Caco-2 (cell line): ENCODE results near the gene PNPLA1. TPM values are rescaled to one million over a fixed set of nuclear protein-coding genes. Genes with fewer than 3 reads are reported as not detected.

Source experiments
- BruUV-seq: library from RNA; stranded (reverse); fragments of 400-500 nt; replicated peaks from 2 replicates; lab custom pipeline; 2021; lab: Mats Ljungman, UMichigan
- CTCF ChIA-PET: fragments of 300-600 bp; sonication (Branson Sonifier 250); formaldehyde crosslinking; loops from one replicate; lab custom pipeline; 2022; ENCODE audit warnings: antibody characterized with exemption; lab: Charles Lee
- POLR2A ChIA-PET: fragments of 300-600 bp; sonication (Branson Sonifier 250); formaldehyde crosslinking; loops from one replicate; lab custom pipeline; 2022; ENCODE audit warnings: antibody characterized with exemption; lab: Charles Lee
- DNase-seq, 2 experiments: peaks; one replicate each; pipeline versions ENCODE4 v3.0.0 to v3.0.0-alpha.2; 2020 to 2022
- H3K27me3 ChIP-seq: replicated peaks from 2 replicates; pipeline ENCODE4 v1.6.0; 2011; ENCODE audit warnings: low read length; ENCODE audit not compliant: control insufficient read depth, insufficient read depth
- H3K36me3 ChIP-seq: 2 replicates; pipeline ENCODE4 v1.5.1; 2011; ENCODE audit warnings: low read length; ENCODE audit not compliant: control insufficient read depth, insufficient read depth
- H3K4me1 ChIP-seq: fragments of 250-450 bp; sonication (Bioruptor Pico); 2 replicates; pipeline ENCODE4 v1.5.1; 2020; ENCODE audit warnings: mild to moderate bottlenecking
- H3K4me3 ChIP-seq: 2 replicates; pipeline ENCODE4 v1.5.1; 2011; ENCODE audit warnings: low read depth, mild to moderate bottlenecking, control low read depth, low read length
- H3K9me3 ChIP-seq: fragments of 250-450 bp; sonication (Bioruptor Pico); 2 replicates; pipeline ENCODE4 v1.5.1; 2020; ENCODE audit warnings: mild to moderate bottlenecking, moderate library complexity
- H3K27ac Mint-ChIP-seq: one replicate; pipeline ENCODE4 v1.8.0; 2022; ENCODE audit warnings: mixed read lengths; ENCODE audit not compliant: unreplicated experiment
- H3K27me3 Mint-ChIP-seq: one replicate; pipeline ENCODE4 v1.8.0; 2022; ENCODE audit warnings: mixed read lengths; ENCODE audit not compliant: insufficient read depth, unreplicated experiment
- H3K36me3 Mint-ChIP-seq: one replicate; pipeline ENCODE4 v1.8.0; 2022; ENCODE audit warnings: mild to moderate bottlenecking, mixed read lengths; ENCODE audit not compliant: insufficient read depth, unreplicated experiment
- H3K4me1 Mint-ChIP-seq: one replicate; pipeline ENCODE4 v1.8.0; 2022; ENCODE audit warnings: low read depth, mixed read lengths; ENCODE audit not compliant: unreplicated experiment
- H3K4me3 Mint-ChIP-seq: one replicate; pipeline ENCODE4 v1.8.0; 2022; ENCODE audit warnings: mild to moderate bottlenecking, moderate library complexity, mixed read lengths; ENCODE audit not compliant: unreplicated experiment
- H3K9me3 Mint-ChIP-seq: one replicate; pipeline ENCODE4 v1.8.0; 2022; ENCODE audit warnings: mixed read lengths; ENCODE audit not compliant: unreplicated experiment
- CTCF ChIP-seq, 2 experiments: fragments of 200-600 bp in 1 of 2; IDR thresholded peaks; 1 replicate in 1 of 2; 2 replicates in 1 of 2; pipeline versions ENCODE4 v1.5.1 to v1.8.0; 2011 to 2022; ENCODE audit warnings: antibody characterized with exemption in 1 of 2, control low read depth in 1 of 2, inconsistent platforms in 1 of 2, low read depth in 1 of 2, low read length in 1 of 2, mild to moderate bottlenecking in 1 of 2, moderate library complexity in 1 of 2; ENCODE audit not compliant: insufficient read depth in 1 of 2, severe bottlenecking in 1 of 2, unreplicated experiment in 1 of 2
- intact Hi-C: fragments of 100-400 bp; cut with micrococcal nuclease; formaldehyde crosslinking; loops from one replicate; pipeline ENCODE4 v1.10.0; 2022; ENCODE audit not compliant: unreplicated experiment
- total RNA-seq: library from RNA; stranded (reverse); gene quantifications from 2 replicates; pipeline ENCODE4 v1.2.3, GENCODE V29; 2022

Gene PNPLA1
- total RNA-seq, 1 experiment from 2014 or later: 0.25 TPM

GRCh38 chr6:36267731-36268477 lies 2.0 kb upstream of the PNPLA1 start:
- DNase-seq: no peak
- Histone ChIP-seq H3K4me3 (no peak overlapping the region), H3K9me3 (no peaks in the 10 kb centered on the region), H3K36me3 (no peaks in the 10 kb centered on the region), H3K27me3 (no peaks in the 10 kb centered on the region), H3K4me1 (peaks cover 3% of the 10 kb centered on the region; the same call in 1 of the 2 replicates)
- no TSS peak for BruUV-seq
- Mint-ChIP-seq H3K4me1 (peaks cover 10% of the 10 kb centered on the region), H3K27ac (no peak overlapping the region), H3K4me3 (no peak overlapping the region), H3K27me3 (peaks cover 4% of the 10 kb centered on the region), H3K9me3 (no peaks in the 10 kb centered on the region), H3K36me3 (no peaks in the 10 kb centered on the region)
- ChIA-PET CTCF (no interaction called here), POLR2A (no interaction called here)
- intact Hi-C loops: no loop called here
- TF ChIP-seq CTCF (IDR thresholded peaks at IDR 0.05; ENCODE audit: insufficient read depth in 1 of 2, low read depth in 1 of 2, low read length in 1 of 2, severe bottlenecking in 1 of 2, unreplicated experiment in 1 of 2): no peak

GRCh38 chr6:36268478-36269275 lies 1.2 kb upstream of the PNPLA1 start:
- no TSS peak for BruUV-seq
- no peak for TF ChIP-seq CTCF (IDR thresholded peaks at IDR 0.05; ENCODE audit: insufficient read depth in 1 of 2, low read depth in 1 of 2, low read length in 1 of 2, severe bottlenecking in 1 of 2, unreplicated experiment in 1 of 2)
- Mint-ChIP-seq H3K9me3 (no peaks in the 10 kb centered on the region), H3K27me3 (peaks cover 4% of the 10 kb centered on the region), H3K36me3 (no peaks in the 10 kb centered on the region), H3K4me1 (peaks cover 10% of the 10 kb centered on the region), H3K27ac (peak overlapping the region; percentile 71), H3K4me3 (no peak overlapping the region)
- peaks cover 3% of the 10 kb centered on the region; the same call in 1 of the 2 replicates for H3K4me1 ChIP-seq
- H3K36me3 ChIP-seq: no peaks in the 10 kb centered on the region
- CTCF ChIA-PET: no interaction called here
- no peaks in the 10 kb centered on the region for H3K27me3 ChIP-seq
- intact Hi-C loops: no loop called here
- no peak overlapping the region for H3K4me3 ChIP-seq
- POLR2A ChIA-PET: no interaction called here
- no peak for DNase-seq
- H3K9me3 ChIP-seq: no peaks in the 10 kb centered on the region

DNA sequence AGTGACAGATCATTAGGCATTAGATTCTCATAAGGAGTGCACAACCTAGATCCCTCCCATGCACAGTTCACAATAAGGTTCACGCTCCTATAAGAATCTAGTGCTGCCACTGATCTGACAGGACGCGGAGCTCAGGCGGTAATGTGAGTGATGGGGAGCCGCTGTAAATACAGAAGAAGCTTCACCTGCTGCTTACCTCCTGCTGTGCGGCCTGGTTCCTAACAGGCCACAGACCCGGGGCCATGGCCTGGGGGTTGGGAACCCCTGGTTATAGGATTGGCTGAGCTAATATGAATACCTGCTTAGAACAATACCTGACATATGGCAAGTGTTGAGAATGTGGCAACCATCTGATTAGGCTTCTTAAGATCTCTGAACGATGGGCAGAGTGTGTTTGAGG lies 2.4 kb downstream of the PNPLA1 start:
- BruUV-seq: no TSS peak
- Mint-ChIP-seq H3K27me3 (no peaks in the 10 kb centered on the region), H3K4me1 (peaks cover 10% of the 10 kb centered on the region), H3K27ac (no peak overlapping the region), H3K36me3 (no peaks in the 10 kb centered on the region), H3K9me3 (no peaks in the 10 kb centered on the region), H3K4me3 (no peak overlapping the region)
- Histone ChIP-seq H3K9me3 (no peaks in the 10 kb centered on the region), H3K4me1 (peaks cover 3% of the 10 kb centered on the region; the same call in 1 of the 2 replicates), H3K4me3 (no peak overlapping the region), H3K27me3 (no peaks in the 10 kb centered on the region), H3K36me3 (no peaks in the 10 kb centered on the region)
- ChIA-PET CTCF (interaction anchor here (1.5 kb wide), 1 partner anchor 23 kb away, joined by 5 read pairs; no protein-coding TSS in a partner anchor), POLR2A (no interaction called here)
- DNase-seq: no peak
- intact Hi-C loops: no loop called here
- TF ChIP-seq CTCF (IDR thresholded peaks at IDR 0.05; ENCODE audit: insufficient read depth in 1 of 2, low read depth in 1 of 2, low read length in 1 of 2, severe bottlenecking in 1 of 2, unreplicated experiment in 1 of 2): no peak
